Globus pallidus (tissue), 1 donor: ENCODE data around the gene GTSE1.

ENCODE experiments used
- DNase-seq: peaks from one replicate; pipeline ENCODE4 v3.0.0-alpha.2; 2015; ENCODE audit warnings: low spot score

The GTSE1 gene

DNA sequence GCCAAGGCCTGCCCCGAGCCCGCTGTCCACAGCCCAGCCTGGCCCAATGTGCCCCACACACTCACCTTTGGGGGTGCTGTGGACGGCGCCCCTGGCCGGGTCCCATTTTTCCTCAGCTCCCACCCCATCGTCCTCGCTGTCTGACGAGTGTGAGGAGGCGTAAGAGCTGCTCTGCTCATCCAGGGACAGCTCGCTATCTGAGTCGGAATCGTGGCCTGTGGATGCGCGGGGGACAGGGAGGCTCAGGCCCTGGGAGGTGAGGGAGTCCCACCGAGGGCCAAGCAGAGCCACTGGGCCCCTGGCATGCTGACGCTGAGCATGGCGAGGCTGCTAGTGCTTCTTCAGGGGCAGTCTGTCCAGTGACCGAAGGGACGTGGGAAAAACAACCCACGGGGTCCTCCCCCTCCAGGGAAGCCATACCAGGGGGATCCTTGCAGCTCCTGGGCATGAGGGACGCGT, 68.5 kb downstream of the GTSE1 start:
- no peak for DNase-seq

DNA sequence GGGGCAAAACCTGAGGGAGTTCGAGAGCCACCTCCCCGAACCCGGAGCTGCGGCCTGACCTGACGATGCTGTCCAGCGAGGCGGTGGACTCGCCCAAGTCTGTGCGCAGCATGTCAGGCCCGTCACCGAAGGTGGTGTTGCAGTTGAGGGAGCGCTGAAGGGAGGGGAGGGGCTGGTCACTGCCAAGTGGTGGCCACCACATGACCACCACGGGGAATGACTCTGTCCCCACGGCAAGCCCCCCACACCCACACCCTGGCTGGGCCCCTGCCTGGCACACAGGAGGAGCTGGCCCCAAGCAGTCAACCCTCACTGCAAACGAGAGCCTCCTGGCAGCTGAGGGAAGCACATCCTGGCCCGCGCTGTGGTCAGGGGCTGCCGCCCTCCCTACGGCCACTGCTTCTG, 69.7 kb downstream of the GTSE1 start:
- DNase-seq = no peak

DNA sequence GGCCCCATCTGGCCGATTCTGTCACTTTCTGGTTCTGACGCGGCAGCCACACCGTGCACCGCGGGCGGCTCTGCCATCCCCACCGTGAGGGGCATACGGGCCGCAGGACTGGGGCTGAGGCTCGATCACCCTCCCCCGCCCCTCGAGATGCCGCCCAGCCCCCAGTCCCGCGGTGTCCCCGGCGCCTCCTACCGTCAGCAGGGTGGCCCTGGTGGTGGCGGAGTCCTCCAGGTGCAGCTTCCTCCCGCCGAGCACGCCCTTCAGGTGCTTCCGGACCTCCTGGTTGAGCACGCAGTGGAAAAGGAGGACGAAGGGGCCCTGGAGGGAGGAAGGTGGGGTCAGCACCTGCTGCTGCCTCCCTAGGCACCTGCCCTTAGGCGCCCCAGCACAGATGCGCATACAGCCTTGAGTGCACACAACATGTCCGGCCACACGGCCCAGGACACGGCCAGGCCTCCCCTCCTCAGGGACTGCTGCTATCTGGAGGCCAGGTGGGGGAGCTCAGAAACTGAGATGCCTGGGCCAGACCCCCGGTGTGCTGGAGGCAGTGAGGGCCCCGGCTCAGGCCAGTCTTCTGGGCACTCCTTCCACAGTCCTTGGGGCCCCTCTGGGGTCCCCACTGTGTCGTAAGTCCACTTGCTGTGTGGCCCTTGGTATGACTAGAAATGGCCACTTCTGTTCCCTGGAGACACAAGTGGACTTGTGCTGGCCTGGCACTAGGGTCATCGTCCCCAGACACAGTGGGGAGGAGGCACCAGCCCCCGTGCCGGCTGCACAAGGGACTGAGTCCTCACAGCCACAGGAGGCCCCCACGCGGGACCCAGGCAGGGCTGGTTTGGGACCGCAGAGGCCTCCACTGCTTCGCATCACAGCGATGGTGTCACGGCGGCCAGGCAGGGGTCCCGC, 70.4 kb downstream of the GTSE1 start:
- no peak for DNase-seq

DNA sequence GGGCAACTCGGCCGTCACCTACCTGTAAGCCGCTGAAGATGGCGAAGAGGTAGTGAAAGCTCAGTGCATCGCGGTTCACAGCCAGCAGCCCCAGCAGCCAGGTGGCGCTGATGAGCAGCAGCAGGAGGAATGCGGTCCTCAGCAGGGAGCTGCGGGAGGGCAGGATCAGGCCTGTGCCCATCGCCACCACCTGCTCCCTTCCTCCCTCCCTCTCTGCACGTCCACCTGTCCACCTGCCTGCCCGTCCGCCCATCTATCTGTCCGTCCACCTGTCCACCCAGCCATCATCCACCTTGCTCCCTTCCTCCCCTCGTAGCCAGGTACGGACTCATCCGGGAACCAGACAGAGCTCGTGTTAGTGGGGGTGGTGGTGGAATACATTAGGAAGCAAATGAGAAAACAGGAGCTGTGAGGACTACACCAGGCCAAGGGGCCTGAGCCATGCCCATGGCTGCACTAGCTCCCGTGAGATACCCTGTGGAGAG, 71.1 kb downstream of the GTSE1 start:
- no peak for DNase-seq

DNA sequence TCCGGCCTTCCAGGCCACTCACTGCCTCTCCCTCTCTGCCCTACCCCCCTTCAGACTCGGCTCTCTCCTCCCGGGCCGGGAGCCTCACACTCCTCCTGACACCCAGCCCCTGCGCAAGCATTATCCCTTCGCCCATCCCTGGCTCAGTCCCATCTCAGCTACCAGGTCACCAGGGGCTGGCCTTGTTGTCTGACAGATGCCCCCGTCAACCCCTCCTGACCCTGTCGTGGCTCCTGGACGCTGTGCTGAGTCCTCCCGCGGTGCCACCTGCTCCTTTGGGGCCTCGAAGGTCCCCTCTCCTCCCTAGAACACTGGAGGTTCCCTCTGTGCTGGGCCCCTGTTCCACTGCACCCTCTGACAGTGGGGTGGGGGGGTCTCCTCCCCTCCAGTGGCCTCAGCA, 71.8 kb downstream of the GTSE1 start:
- no peak for DNase-seq

DNA sequence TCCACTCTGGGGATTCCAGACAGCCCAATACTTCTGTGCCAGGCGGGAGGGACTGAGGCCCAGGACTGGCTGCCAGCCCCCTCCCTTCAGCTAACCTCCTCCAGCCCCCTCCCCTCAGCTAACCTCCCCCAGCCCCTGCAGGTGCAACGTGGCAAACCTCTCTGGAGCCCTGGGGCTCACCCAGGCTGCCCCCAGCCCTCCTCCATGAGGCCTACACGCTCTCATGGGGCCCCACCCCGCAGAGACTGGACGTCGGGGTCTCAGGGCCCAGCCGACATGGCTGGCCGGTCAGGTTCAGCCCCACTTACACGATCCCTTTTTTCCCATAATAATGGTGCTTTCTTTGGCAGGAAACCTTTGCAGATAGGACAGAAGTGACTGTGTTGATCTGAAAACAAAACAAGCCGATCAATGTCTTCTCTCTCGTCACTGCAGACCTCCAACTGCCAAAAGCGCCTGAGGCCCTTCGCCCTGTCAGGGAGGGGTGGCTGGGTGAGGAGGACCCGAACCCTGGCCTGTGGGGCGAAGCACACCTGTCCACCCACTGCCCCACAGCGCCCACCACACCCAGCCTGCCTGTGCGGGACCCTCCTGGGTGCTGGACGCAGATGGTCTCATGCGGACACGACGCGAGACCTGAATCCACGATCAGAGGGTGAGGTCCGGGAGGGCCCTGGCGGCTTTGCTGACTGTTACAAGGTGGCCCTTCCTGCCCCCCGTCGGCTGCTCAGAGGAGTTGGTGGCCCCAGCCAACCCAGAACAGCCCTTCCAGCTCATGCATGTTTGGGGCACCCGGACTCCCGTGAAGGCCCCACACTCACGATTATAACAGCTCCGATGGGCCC, 72.4 kb downstream of the GTSE1 start:
- DNase-seq = no peak

DNA sequence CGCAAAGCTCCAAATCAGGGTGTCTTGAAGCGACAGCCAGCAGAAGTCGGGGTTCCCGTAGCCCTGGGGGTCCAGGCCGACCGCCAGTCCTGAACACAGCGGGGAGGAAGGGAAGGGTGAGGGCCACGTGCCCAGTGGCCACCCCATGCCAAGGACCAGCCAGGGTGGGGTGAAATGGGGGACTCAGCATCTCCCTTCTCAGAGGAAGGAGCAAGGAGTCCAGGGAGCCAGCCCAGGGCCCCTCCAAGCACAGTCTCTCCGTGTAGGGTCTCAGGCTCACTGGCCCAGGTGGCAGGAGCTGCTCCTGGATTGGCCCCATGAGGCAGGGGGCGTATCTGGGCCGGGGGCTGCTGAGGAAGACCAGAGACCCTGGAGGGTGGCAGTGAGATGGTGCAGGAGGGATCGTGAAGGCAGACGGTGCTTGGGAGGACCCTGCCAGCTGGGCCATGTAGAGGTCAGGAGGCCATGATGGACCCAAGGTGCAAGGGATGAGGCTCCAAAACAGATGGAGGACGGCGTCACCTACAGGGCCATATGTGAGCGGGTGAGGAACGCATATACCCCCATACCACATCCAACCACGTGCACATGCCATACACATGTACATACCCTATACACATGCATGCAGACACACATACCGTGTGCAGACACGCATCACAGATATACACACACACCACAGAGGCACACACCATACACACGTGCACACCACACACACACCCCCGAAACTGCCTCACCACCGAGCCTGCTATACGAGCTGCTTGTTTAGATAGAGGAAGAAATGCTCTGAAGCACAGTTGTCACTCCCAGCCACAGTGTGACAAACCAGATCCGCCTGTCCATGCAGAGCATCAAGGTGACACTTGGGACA, 73.3 kb downstream of the GTSE1 start:
- no peak for DNase-seq

DNA sequence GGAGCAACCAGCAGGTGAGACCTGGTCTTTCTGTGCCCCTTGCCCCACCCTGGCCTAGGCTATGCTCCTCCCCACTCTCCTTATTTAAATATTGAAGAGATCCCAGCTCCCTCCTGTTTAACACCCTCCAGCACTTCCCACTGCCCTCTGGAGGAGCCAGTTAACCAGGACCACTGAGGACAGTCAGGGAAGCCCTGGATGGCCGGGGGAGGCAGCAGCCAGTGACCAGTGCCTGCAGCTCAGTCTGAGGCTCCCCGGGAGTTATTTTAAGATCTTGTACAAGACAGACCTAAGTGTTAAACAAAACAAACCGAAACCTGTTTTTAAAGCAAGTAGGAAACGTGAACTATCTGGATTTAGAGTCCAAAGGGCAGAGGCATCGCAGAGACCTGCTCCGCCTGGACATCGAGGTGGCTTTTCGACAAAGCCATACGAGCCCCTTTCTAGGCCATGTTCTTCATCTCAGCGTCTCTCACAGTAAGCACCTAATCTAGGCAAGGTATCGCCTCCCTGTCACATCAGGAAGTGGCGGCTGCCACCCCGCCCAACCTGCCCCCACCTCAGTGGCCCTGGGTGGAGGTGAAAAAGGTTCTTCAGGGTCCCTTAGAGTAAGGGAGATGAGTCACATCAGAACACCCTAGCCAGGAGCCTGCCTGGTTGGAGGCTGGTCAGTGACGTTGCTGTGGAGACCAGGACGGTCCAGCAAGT, 74.1 kb downstream of the GTSE1 start:
- DNase-seq = no peak

DNA sequence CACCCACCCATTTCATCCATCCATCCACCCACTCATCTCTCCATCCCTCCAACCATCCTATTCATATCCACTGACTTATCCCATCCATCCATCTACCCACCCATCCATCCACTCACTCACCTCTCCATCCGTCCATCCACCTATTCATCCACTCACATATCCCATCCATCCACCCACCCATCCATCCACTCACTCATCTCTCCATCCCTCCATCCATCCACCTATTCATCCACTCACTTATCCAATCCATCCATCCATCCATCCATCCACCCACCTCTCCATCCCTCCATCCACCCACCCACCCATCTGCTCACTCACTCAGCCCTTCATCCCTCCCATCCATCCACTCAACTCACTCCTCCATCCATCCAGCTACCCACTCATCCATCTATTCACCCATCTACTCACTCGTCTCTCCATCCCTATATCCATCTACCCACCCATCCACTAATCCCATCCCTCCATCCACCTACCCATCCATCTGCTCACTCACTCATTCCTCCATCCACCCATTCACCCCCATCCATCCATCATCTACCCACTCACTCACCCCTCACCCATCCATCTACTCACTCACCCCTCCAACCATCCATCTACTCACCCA, 75.1 kb downstream of the GTSE1 start:
- no peak for DNase-seq

DNA sequence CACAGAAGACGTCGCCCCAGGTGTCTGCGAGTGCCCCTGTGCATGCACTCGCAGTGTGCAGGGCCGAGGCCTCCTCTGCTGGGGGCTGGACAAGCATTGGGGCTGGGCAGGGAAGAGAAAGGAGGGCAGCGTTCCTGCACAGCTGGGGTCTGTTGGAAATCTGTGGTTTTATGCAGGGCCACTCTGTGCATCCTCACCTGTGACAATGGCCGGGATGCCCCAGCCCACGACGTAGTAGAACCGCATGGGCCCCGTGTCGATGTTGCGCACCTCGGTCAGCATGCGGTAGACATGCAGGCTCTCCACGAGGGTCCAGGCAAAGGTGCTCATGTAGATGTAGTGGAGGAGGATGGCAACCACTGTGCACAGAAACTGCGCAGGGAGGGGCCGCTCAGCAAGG, 76.0 kb downstream of the GTSE1 start:
- DNase-seq = no peak

DNA sequence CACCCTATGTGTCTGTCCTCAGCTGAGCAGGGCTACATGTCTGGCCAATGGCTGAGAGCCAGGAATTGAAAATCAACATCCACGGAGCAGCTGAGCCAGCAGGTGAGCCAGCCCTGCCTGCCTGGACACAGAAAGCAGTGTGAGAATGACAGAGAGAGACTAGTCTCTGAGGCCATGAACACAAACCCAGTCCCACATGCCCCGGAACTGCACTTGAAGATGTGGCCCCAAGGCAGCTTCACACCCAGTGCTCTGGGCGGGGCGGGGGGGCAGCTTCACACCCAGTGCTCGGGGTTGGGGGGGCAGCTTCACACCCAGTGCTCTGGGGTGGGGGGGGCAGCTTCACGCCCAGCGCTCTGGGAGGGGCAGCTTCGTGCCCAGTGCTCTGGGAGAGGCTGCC, 76.5 kb downstream of the GTSE1 start:
- DNase-seq = no peak

DNA sequence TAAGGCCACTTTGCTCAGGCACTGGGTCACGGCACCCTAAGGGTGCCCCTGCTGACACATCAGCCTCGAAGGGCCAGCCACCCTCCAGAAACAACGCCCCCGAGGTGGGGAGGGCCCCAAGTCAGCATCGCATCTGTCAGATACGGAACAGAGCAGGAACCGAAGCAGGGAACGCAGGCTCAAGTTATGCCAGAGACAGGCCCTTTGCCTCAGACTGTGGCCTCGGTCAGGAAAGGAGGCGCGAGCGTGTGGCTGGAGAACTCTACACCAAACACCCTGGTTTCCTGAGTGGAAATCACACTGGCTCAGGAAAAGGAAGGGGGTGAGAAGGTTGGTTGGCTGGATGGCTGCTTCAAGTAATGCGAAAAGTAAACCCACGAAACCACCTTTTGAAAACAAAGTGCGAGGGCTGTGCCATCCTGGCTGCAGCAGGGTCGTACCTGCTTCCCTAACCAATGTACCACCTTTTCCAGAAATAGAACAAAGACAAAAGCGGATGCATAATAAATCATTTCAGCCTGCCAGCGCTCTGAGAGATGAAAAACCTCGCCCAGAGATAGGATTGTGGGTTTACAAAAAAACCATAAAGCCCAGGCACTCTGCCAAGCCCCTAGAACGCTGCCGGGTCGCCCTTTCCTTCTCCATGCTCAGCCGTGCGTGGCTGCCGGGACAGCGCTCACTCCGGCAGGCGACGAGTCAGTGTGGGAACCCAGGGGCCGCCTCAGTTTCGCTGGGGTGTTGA, 77.4 kb downstream of the GTSE1 start:
- no peak for DNase-seq

DNA sequence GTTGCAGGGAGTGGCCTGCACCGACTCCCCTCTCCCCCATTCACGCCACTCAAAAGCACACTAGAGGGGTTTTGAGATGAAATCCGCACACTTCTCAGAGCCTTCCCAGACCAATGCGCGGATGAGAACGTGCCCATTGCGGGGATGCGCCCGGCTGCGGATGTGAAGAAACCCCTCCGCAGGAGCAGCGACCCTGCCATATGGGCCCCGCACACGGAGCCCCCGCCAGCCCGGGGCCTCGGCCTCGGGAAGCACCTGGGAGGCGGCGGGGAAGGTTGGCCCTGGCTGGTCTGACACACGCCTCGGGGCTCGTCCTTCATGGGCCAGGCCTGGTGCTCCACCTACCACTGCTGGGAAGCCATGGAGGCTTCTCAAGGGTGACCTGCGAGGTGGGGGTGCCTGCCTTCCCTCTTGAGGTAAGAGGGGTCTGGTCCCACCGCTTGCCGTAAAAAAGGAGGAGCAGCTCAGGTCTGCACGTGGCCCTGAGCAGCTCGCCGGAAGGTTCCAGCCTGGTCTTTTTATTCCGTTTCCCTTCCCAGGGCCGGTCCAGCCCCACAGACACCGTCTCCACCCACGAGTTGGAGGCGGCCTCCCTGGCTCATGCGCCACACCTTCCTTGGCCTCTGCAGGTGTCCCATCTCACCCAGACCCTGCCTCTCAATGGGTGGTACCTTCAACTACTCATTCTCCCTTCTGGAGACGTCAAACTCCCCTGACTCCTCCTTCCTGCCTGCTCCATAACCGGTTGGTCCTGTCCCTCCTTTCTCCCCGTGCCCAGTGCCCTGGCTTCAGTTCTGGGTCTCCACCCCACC, 78.2 kb downstream of the GTSE1 start:
- no peak for DNase-seq

DNA sequence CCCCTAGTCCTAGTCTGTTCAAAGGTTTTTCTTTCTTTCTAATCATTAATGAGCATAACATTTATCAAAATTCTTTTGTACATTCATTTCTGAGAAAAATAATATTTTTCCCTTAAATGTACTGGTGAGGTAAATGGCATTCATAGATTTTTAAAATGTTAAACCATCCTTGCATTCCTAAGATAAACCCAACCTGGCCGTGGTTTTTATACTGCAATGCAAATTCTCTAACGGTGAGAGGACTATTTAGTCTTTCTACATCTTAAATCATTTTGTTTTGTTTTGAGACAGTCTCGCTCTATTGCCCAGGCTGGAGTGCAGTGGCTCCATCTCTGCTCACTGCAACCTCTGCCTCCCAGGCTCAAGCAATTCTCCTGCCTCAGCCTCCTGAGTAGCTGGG, 79.4 kb downstream of the GTSE1 start:
- DNase-seq = no peak

DNA sequence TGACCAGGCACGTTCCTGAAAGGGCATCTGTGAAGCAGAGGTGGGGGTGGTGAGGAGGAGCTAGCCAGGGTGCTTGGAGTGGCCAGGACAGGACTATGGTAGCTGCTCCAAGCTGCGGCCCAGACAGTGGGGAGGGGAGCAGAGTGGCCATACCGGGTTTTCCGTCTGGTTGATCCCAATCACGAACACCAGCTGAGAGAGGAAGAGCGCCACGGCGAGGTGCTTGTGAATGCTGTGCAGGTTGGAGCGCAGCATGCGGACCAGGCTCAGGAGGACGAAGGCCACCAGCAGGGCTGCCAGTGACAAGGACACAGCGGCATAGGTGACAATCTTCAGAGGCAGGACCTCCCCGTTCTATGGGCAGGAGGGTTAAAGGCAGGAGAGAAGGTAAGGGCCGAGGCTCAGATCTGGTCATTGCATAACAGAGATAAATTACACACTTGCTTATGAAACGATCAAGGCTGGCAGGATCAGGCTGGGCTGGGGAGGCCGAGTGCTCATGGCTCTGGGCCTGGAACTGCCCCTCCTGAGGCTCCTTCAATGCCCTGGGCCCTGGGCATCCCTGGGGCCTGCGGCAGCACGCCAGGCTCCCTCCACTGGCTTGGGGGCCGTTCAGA, 80.3 kb downstream of the GTSE1 start:
- no peak for DNase-seq

DNA sequence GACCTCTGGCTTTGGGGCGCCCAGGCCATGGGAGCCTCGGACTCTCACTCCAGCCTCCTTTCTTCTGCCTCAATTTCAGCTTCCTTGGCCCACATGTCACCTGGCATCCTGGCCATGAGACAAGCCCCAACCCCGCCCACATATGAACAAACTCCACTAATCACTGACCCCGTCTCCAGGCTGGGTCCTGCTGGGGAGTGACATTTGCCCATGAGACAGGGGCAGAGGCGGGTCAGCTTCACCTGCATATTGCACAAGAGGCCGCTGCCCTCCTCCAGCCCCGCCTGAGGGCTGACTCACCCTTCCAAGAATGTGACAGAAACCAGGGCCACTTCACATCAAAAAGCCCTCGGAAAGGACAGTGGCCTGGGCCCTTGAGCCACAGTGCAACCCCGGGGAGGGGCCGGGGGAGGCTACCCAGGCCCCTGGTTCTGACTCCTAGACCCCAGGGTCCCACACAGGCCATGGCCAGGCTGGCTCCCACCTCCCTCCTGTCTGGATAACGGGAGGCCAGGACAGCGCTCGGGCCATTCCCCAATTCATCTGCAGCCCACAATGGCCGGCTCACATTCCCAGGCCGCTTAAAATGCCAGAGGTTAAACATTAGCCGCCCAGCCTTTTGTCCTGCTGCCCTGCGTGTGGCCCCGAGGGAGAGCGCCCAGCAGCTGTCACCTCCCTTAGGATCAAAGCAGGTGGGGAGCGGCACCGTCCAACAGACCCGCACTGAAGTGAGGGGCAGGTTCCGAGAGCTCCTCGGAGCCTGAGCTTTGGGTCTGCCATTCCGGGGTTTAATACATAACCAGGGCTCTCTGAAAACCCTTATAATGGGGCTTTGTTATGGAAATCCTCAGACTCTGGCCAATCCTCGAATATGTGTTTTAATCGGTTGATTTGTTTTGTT, 81.1 kb downstream of the GTSE1 start:
- no peak for DNase-seq

DNA sequence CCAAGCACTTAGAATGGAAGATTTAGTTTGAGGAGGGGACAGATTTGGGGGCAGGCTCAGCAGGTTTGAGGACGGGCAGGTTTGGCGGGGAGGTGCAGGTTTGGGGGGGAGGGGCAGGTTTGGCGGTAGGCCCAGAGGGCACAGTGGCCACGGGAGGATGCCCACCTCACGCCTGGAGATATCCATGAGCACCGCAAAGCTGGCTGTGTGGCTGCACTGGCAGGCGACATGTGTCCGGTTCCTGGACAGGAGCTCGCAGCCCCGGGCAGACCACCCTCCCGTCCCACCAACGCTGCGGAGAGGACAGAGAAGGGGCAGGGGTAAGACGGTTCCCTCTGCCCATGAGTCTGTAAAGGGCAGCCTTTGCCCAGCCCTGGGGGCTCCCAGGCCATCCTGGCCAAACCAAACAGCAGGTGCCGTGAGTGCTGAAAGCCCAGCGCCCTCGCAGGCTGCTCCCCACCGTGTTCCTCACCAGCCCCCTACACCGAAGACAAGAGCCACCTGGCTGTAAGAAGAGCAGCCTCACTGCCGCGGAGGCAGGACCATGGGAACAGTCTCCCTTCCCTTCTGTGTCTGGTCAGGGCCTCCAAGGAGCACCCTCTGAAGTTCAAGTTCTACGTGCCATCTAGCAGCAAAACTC, 81.9 kb downstream of the GTSE1 start:
- DNase-seq = no peak
